Parathyroid adenoma (tissue), 2 donors: Measurements from ENCODE around the gene METAP2.

Source experiments
- H2AFZ ChIP-seq: fragments of 300-600 bp; sonication (generic); one replicate; pipeline ENCODE4 v1.7.0; 2017; ENCODE audit warnings: antibody characterized with exemption, mild to moderate bottlenecking
- H3K27ac ChIP-seq: fragments of 300-600 bp; sonication (generic); one replicate; pipeline ENCODE4 v1.7.0; 2017
- H3K27me3 ChIP-seq: fragments of 300-600 bp; sonication (generic); one replicate; pipeline ENCODE4 v1.7.0; 2017; ENCODE audit warnings: low read length; ENCODE audit not compliant: control insufficient read depth, insufficient read depth
- H3K36me3 ChIP-seq: fragments of 300-600 bp; sonication (generic); one replicate; pipeline ENCODE4 v1.7.0; 2017; ENCODE audit warnings: low read length; ENCODE audit not compliant: control insufficient read depth, insufficient read depth
- H3K4me1 ChIP-seq: fragments of 300-600 bp; sonication (generic); one replicate; pipeline ENCODE4 v1.7.0; 2017; ENCODE audit warnings: control low read depth
- H3K4me2 ChIP-seq: fragments of 300-600 bp; sonication (generic); one replicate; pipeline ENCODE4 v1.7.0; 2017; ENCODE audit warnings: low read length
- H3K4me3 ChIP-seq: fragments of 300-600 bp; sonication (generic); one replicate; pipeline ENCODE4 v1.7.0; 2017; ENCODE audit warnings: low read depth, low read length
- H3K79me2 ChIP-seq: fragments of 300-600 bp; sonication (generic); one replicate; pipeline ENCODE4 v1.7.0; 2017; ENCODE audit warnings: control low read depth
- H3K9ac ChIP-seq: fragments of 300-600 bp; sonication (generic); one replicate; pipeline ENCODE4 v1.7.0; 2017; ENCODE audit warnings: mild to moderate bottlenecking
- H3K9me3 ChIP-seq: fragments of 300-600 bp; sonication (generic); one replicate; pipeline ENCODE4 v1.7.0; 2017; ENCODE audit warnings: low read length; ENCODE audit not compliant: control insufficient read depth
- TF ChIP-seq, protein P1 (sequence below): fragments of 300-600 bp; sonication (generic); IDR thresholded peaks from one replicate; pipeline ENCODE4 v1.7.0; 2017; ENCODE audit warnings: antibody characterized with exemption, mild to moderate bottlenecking
- donor health status: primary hyperparathyroidism.

Gene METAP2

GRCh38 chr12:95548539-95549391, 74.8 kb downstream of the METAP2 start:
- TF ChIP-seq, protein P1, sequence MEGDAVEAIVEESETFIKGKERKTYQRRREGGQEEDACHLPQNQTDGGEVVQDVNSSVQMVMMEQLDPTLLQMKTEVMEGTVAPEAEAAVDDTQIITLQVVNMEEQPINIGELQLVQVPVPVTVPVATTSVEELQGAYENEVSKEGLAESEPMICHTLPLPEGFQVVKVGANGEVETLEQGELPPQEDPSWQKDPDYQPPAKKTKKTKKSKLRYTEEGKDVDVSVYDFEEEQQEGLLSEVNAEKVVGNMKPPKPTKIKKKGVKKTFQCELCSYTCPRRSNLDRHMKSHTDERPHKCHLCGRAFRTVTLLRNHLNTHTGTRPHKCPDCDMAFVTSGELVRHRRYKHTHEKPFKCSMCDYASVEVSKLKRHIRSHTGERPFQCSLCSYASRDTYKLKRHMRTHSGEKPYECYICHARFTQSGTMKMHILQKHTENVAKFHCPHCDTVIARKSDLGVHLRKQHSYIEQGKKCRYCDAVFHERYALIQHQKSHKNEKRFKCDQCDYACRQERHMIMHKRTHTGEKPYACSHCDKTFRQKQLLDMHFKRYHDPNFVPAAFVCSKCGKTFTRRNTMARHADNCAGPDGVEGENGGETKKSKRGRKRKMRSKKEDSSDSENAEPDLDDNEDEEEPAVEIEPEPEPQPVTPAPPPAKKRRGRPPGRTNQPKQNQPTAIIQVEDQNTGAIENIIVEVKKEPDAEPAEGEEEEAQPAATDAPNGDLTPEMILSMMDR = no peak
- Histone ChIP-seq H3K27me3 (no peaks in the 10 kb centered on the region), H3K9me3 (no peaks in the 10 kb centered on the region), H3K79me2 (no peaks in the 10 kb centered on the region), H3K4me3 (peak overlapping the region; percentile 52), H3K4me2 (peak overlapping the region; percentile 66), H3K9ac (no peak overlapping the region), H3K4me1 (no peaks in the 10 kb centered on the region), H3K36me3 (no peaks in the 10 kb centered on the region), H2AFZ (peak overlapping the region; percentile 99), H3K27ac (peak overlapping the region; percentile 37)

DNA sequence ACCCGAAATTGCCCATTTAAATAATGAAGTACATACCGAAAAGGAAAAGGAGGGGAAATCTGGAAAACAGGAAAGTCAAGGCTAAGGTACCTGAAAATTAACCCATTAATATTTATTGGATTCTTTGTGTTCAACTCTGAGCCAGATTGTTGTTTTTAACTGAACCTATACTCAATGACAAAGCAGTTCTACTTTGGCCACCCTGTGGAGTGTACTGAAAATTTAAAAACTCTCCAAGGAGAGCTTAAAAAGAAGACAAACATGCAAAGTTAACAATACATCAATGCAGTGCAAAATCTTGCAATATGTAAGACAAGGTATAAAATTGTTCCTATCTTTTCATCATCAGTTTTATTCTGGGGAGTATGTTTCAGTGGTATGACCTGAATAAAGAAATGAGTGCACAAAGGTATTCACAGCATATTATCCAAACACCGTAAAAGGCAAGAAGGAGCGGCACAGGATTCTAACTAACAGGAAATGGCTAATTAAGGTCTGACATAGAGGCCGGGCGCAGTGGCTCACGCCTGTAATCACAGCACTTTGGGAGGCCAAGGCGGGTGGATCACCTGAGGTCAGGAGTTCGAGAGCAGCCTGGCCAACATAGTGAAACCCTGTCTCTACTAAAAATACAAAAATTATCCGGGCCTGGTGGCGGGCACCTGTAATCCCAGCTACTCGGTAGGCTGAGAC, 75.6 kb downstream of the METAP2 start:
- peak overlapping the region; percentile 99 for H2AFZ ChIP-seq
- H3K4me1 ChIP-seq = no peaks in the 10 kb centered on the region
- TF ChIP-seq, protein P1 = no peak
- no peaks in the 10 kb centered on the region for H3K9me3 ChIP-seq
- H3K4me3 ChIP-seq = no peak overlapping the region
- H3K79me2 ChIP-seq = no peaks in the 10 kb centered on the region
- no peaks in the 10 kb centered on the region for H3K27me3 ChIP-seq
- H3K9ac ChIP-seq = no peak overlapping the region
- H3K36me3 ChIP-seq = no peaks in the 10 kb centered on the region
- H3K4me2 ChIP-seq = no peak overlapping the region
- no peak overlapping the region for H3K27ac ChIP-seq

DNA sequence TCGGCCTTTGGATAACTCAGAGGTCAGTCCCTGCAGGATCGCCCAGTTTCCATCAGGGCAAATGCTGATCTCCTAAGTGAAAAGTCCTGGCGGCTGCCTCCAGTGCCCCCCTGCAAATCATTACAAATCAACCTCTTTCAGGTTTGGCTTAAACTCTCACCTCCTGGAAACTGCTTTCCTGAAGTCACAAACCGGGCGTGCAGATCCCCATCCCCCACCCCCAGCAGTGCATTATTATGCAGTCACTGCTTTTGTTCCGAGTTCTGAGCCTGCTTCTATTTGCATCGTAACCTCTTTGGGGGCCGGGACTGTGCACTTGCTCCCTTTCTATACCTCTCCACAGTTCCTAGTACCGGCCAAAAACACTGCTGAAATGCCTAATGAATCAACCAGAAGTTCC, 77.4 kb downstream of the METAP2 start, which contains the start of gene USP44:
Gene USP44 (minus strand): TSS at position 172 of the 400 bp plus-strand sequence. CDS start 17,220 bp downstream, outside the sequence.
- TF ChIP-seq, protein P1 = no peak
- Histone ChIP-seq H3K27ac (no peak within 1 kb of the TSS), H3K9me3 (no peaks in the 10 kb centered on the region), H3K79me2 (no peaks in the 10 kb centered on the region), H3K9ac (no peak within 1 kb of the TSS), H3K4me1 (no peaks in the 10 kb centered on the region), H3K4me2 (no peak within 1 kb of the TSS), H2AFZ (peak within 1 kb of the TSS; percentile 36), H3K36me3 (no peaks in the 10 kb centered on the region), H3K4me3 (no peak within 1 kb of the TSS), H3K27me3 (no peaks in the 10 kb centered on the region)

GRCh38 chr12:95551913-95552516, 78.1 kb downstream of the METAP2 start:
- Histone ChIP-seq H3K9ac (no peak overlapping the region), H3K4me3 (no peak overlapping the region), H3K9me3 (no peaks in the 10 kb centered on the region), H3K4me2 (no peak overlapping the region), H3K36me3 (no peaks in the 10 kb centered on the region), H3K79me2 (no peaks in the 10 kb centered on the region), H3K4me1 (no peaks in the 10 kb centered on the region), H3K27me3 (no peaks in the 10 kb centered on the region), H3K27ac (no peak overlapping the region), H2AFZ (no peak overlapping the region)
- TF ChIP-seq, protein P1 = no peak
